Measurements from ENCODE around the gene HTR3E.

HTR3E gene

DNA sequence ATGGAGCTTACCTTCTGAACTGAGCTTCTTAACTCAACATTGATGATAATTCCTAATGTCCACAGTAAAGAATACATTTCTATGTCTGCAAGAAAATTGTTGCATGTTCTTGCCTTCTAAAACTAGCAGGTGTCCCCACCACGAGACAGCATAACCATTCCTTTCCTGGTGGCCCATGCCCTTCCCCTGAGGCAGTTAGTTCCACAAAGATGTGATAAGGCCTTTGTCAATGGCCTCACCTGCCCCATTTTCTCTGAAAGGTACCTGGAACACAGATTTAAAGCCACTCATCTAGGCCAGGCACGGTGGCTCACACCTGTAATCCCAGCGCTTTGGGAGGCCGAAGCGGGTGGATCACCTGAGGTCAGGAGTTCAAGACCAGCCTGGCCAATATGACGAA lies 21.0 kb upstream of the HTR3E start:
- DNase-seq (ENCODE audit: insufficient read length) (no peak), FAIRE-seq (no peak)
- TF ChIP-seq POLR2AphosphoS5 (IDR thresholded peaks at IDR 0.05; ENCODE audit: low read depth, low read length), result no peak
- TF ChIP-seq POLR2A (IDR thresholded peaks at IDR 0.05; ENCODE audit: low read depth, low read length), result no peak
- no peak for TF ChIP-seq TAF1 (IDR thresholded peaks at IDR 0.05; ENCODE audit: borderline replicate concordance, low read depth, low read length)

GRCh38 chr3:184077881-184078280 lies 19.0 kb upstream of the HTR3E start:
- no peak for FAIRE-seq
- DNase-seq (ENCODE audit: insufficient read length), result no peak
- TF ChIP-seq POLR2AphosphoS5 (IDR thresholded peaks at IDR 0.05; ENCODE audit: low read depth, low read length) (no peak), POLR2A (IDR thresholded peaks at IDR 0.05; ENCODE audit: low read depth, low read length) (no peak), TAF1 (IDR thresholded peaks at IDR 0.05; ENCODE audit: borderline replicate concordance, low read depth, low read length) (no peak)

DNA sequence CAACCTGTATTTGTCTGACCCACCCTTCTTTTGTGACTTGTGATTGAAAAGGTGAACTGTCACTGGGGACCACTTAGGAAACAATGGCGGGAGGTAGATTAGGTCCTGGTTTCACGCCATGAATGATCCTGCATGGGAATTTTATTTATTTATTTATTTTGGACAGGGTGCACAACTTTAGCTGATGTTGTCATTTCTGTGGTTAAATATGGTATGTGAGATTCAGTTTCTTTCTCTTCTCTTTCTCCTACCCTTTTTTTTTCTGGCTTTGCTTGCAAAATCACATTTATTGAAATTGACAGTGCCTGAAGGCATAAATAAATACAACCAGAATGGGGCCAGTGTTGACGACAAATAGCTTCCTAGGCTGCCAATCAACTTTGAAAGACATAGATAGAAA lies 18.0 kb upstream of the HTR3E start:
- DNase-seq (ENCODE audit: insufficient read length), result no peak
- TF ChIP-seq TAF1 (IDR thresholded peaks at IDR 0.05; ENCODE audit: borderline replicate concordance, low read depth, low read length), result no peak
- no peak for TF ChIP-seq POLR2A (IDR thresholded peaks at IDR 0.05; ENCODE audit: low read depth, low read length)
- TF ChIP-seq POLR2AphosphoS5 (IDR thresholded peaks at IDR 0.05; ENCODE audit: low read depth, low read length), result no peak
- FAIRE-seq, result no peak

DNA sequence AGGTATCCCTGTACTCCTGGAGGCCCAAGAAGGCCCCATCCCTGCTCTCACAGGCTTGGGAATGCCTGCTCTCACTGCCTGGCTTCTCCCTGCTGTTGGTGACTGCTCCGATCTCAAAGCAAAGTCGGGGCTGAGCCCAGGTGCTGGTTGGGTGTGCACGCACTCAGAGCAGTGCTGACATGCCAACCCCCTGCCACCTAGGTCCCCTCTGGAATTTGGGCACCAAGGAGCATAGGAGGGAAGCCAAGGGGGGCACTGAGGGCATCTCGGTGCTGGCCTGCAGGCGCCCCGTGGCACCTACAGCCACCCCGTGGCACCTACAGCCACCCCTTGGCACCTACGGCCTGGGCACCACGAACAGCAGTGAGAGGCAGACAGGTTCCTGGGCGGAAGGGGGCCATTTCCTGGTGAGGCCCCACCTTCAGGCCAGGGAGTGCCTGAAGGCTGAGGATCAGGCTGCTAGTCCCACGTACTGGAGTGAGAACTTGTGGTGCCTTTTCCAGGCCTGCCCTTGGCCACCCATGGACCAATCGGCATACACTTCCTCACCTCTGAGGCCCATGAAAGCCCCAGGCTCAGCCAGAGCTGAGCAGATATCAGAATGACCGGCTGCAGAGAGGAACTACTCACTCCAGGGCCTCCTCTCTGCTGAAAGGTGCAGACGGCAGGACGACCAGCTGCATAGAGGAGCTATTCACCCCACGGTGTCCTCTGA lies 15.6 kb upstream of the HTR3E start:
- no peak for FAIRE-seq
- TF ChIP-seq TAF1 (IDR thresholded peaks at IDR 0.05; ENCODE audit: borderline replicate concordance, low read depth, low read length), result no peak
- TF ChIP-seq POLR2AphosphoS5 (IDR thresholded peaks at IDR 0.05; ENCODE audit: low read depth, low read length), result no peak
- no peak for TF ChIP-seq POLR2A (IDR thresholded peaks at IDR 0.05; ENCODE audit: low read depth, low read length)
- no peak for DNase-seq (ENCODE audit: insufficient read length)

DNA sequence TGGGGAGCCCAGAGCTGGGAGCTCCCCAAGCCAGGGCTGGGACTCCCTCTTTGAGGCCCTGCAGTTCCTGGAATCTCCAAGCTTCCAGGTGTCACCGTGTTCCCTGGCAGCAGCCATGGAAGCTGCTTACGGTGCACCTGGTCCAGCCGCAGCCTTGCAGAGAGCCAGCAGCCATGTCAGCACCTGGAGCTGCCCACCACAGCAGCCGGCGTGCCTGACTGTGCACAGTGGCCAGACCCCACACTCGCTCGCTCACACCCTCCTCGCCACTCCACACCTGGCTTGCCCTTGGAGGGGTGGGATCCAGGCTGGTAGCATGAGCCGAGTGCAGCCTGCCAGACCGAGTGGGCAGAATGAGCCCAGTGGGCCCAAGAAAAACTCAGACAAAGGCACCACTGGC lies 14.8 kb upstream of the HTR3E start:
- TF ChIP-seq POLR2AphosphoS5 (IDR thresholded peaks at IDR 0.05; ENCODE audit: low read depth, low read length), result no peak
- no peak for TF ChIP-seq POLR2A (IDR thresholded peaks at IDR 0.05; ENCODE audit: low read depth, low read length)
- no peak for TF ChIP-seq TAF1 (IDR thresholded peaks at IDR 0.05; ENCODE audit: borderline replicate concordance, low read depth, low read length)
- FAIRE-seq (no peak), DNase-seq (ENCODE audit: insufficient read length) (no peak)

DNA sequence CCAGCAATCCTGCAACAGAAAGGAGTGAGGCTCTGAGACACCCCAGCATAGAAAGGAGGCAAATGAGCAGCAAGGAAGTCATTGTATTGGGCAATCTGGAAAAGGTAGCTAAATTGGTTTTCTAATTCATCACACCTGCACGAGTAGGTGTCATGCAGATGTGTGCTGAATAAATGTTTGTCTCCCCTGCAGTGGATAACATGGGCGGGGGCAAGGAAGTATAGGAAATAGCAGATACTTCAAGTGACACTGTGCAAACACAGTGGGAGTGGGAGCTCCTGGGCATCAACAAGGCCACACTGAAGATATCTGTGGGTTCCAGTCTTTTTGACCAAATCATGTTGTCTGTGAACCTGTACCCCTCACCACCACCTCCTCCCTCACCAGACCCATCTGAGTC lies 14.4 kb upstream of the HTR3E start:
- TF ChIP-seq POLR2AphosphoS5 (IDR thresholded peaks at IDR 0.05; ENCODE audit: low read depth, low read length) (no peak), POLR2A (IDR thresholded peaks at IDR 0.05; ENCODE audit: low read depth, low read length) (no peak), TAF1 (IDR thresholded peaks at IDR 0.05; ENCODE audit: borderline replicate concordance, low read depth, low read length) (no peak)
- no peak for DNase-seq (ENCODE audit: insufficient read length)
- FAIRE-seq, result no peak

DNA sequence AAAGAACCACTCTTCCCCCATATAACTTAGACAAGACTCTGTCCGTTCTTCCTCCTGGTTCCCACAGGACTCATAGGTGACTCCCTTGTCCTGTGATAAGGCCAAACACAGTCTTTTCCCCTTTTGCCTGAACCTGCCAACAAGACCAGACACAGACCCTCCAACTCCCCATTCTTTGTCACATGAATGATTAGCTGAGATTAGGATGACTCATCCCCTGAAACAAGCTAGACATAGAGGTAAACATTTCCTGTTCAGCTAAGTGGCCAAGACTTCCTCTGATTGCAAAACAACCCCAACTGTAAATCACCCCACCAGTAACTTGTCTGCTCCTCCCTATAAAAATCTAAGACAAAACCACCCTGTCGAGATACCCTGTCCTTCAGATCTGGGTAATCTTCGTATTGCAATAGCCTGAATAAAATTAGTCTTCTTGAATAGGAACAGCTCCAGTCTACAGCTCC lies 11.4 kb upstream of the HTR3E start:
- peak; percentile 17 for FAIRE-seq
- no peak for DNase-seq (ENCODE audit: insufficient read length)
- no peak for TF ChIP-seq POLR2AphosphoS5 (IDR thresholded peaks at IDR 0.05; ENCODE audit: low read depth, low read length)
- TF ChIP-seq POLR2A (IDR thresholded peaks at IDR 0.05; ENCODE audit: low read depth, low read length), result no peak
- no peak for TF ChIP-seq TAF1 (IDR thresholded peaks at IDR 0.05; ENCODE audit: borderline replicate concordance, low read depth, low read length)

DNA sequence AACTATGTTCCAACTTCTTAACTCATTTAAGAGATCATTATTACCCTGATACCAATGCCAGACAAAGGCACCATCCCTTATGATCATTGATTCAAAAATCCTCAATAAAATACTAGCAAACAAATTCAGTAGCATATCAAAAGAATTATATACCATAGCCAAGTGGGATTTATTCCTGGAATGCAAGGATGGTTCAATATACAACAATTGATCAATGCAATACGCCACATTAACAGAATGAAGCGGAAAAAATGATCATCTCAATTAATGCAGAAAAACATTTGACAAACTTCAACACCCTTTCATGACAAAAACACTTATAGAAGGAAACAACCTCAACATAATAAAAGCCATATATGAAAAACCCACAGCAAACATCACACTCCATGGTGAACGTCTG lies 4.7 kb upstream of the HTR3E start:
- no peak for DNase-seq (ENCODE audit: insufficient read length)
- FAIRE-seq, result no peak
- TF ChIP-seq POLR2A (IDR thresholded peaks at IDR 0.05; ENCODE audit: low read depth, low read length) (no peak), TAF1 (IDR thresholded peaks at IDR 0.05; ENCODE audit: borderline replicate concordance, low read depth, low read length) (no peak), POLR2AphosphoS5 (IDR thresholded peaks at IDR 0.05; ENCODE audit: low read depth, low read length) (no peak)

GRCh38 chr3:184097556-184097955 lies 692 bp downstream of the HTR3E start:
- no peak for DNase-seq (ENCODE audit: insufficient read length)
- no peak for FAIRE-seq
- no peak for TF ChIP-seq POLR2AphosphoS5 (IDR thresholded peaks at IDR 0.05; ENCODE audit: low read depth, low read length)
- no peak for TF ChIP-seq POLR2A (IDR thresholded peaks at IDR 0.05; ENCODE audit: low read depth, low read length)

- TF ChIP-seq POLR2A (IDR thresholded peaks at IDR 0.05; ENCODE audit: low read depth, low read length) (no peak), POLR2AphosphoS5 (IDR thresholded peaks at IDR 0.05; ENCODE audit: low read depth, low read length) (no peak), TAF1 (IDR thresholded peaks at IDR 0.05; ENCODE audit: borderline replicate concordance, low read depth, low read length) (no peak)
- DNase-seq (ENCODE audit: insufficient read length), result no peak
- no peak for FAIRE-seq
Measured at GRCh38 chr3:184099806-184100686, 3.2 kb downstream of the HTR3E start.

- TF ChIP-seq TAF1 (IDR thresholded peaks at IDR 0.05; ENCODE audit: borderline replicate concordance, low read depth, low read length), result no peak
- TF ChIP-seq POLR2A (IDR thresholded peaks at IDR 0.05; ENCODE audit: low read depth, low read length), result no peak
- TF ChIP-seq POLR2AphosphoS5 (IDR thresholded peaks at IDR 0.05; ENCODE audit: low read depth, low read length), result no peak
- DNase-seq (ENCODE audit: insufficient read length) (no peak), FAIRE-seq (no peak)
Measured at GRCh38 chr3:184110316-184110725, 13.5 kb downstream of the HTR3E start.

GRCh38 chr3:184116017-184116416 lies 19.2 kb downstream of the HTR3E start:
- DNase-seq (ENCODE audit: insufficient read length), result no peak
- no peak for FAIRE-seq
- TF ChIP-seq TAF1 (IDR thresholded peaks at IDR 0.05; ENCODE audit: borderline replicate concordance, low read depth, low read length) (no peak), POLR2A (IDR thresholded peaks at IDR 0.05; ENCODE audit: low read depth, low read length) (no peak), POLR2AphosphoS5 (IDR thresholded peaks at IDR 0.05; ENCODE audit: low read depth, low read length) (no peak)
